Brain pericyte (primary cell): Measurements from ENCODE around the gene LITAFD.
"Not testable (repeated sequence)": the region's sequence is repeated elsewhere in the genome, so short reads cannot be mapped to it uniquely, and the experiment has no call there.

Experiments
- DNase-seq: peaks from one replicate; pipeline ENCODE4 v3.0.0-alpha.2; 2012; ENCODE audit warnings: low read depth, low spot score

Gene LITAFD

DNA sequence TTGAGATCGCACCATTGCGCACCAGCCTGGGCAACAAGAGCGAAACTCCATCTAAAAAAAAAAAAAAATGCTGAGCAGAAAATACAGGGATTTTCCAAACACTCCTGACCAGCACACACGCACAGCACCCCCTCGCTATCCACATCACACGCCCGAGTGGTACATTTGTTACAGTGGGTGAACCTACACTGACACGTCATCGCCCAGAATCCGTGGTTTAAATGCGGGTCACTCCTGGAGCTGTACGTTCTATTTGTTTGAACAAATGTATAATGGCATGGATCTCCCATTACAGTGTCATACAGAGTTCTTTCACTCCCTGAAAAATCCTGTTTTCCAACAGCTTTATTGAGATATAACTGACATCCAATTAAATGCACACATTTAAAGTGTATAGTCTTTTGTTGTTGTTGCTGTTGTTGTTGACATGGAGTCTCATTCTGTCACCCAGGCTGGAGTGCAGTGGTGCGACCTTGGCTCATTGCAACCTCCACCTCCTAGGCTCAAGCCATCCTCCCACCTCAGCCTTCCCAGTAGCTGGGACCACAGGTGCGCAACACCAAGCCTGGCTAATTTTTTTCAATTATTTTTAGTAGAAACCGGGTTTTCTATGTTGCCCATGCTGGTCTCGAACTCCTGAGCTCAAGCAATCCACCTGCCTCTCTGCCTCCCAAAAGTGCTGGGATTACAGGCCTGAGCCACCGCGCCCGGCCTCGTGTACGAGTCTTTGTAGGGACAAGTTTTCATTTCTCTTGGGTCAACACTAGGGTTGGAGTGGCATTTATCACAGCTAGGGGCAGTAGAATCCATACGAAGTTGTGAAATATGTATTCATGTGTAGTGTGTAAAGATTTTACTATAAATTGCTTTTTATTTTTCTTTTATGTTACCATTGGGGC, 8.9 kb upstream of the LITAFD start:
- no peak for DNase-seq

- not testable (repeated sequence) for DNase-seq
Measured at GRCh38 chr16:8873866-8874195, 8.3 kb upstream of the LITAFD start.

GRCh38 chr16:8874388-8874787, 7.8 kb upstream of the LITAFD start:
- DNase-seq, result no peak

GRCh38 chr16:8875317-8875716, 6.8 kb upstream of the LITAFD start:
- DNase-seq, result not testable (repeated sequence)

DNA sequence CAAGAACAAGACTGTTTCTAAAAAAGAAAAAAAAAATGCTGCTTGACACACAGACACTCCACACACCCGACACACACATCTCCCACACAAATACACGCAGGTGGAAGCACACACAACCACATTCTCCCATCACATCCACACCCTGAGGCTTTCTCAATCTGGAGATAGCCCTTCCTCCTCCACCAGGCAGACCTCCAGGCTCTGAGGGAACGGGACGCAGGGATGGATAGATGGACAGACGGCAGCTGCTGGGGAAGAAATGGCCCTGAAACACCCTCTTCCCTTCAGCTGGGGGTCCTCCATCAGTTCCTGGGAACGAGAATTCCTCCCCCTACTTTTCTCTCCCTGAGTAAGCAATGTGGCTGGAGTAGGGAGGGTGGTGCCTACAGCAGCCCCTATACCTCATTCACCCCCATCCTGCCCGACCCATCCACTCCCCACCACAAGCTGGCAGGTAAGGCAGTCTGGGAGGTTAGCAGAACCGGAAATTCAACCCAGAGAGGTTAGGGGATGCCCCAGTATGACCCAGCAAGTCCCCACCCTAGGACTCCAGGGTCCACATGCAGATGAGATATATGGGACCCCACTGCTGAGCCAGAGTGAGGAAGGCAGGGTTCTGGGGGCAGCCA, 4.1 kb upstream of the LITAFD start:
- DNase-seq, result no peak

DNA sequence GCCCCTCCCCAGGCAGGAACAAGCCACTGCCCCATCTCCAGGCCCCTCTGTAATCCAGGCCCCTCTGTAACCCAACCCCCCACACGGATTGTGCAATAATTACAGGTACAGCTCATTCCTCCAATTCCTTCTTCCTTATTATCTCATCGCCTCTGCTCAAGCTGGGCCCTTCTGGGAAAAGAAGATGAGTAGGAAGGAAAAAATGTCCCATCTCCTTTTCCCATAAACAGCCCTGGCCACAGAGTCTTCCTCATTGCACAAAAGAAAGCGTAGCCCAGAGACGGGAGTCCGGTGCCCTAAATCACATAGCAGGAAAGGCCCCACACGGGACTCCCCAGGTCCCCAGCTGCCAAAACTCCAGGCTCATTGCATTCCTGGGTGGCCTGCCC, 3.6 kb upstream of the LITAFD start:
- DNase-seq, result no peak

DNA sequence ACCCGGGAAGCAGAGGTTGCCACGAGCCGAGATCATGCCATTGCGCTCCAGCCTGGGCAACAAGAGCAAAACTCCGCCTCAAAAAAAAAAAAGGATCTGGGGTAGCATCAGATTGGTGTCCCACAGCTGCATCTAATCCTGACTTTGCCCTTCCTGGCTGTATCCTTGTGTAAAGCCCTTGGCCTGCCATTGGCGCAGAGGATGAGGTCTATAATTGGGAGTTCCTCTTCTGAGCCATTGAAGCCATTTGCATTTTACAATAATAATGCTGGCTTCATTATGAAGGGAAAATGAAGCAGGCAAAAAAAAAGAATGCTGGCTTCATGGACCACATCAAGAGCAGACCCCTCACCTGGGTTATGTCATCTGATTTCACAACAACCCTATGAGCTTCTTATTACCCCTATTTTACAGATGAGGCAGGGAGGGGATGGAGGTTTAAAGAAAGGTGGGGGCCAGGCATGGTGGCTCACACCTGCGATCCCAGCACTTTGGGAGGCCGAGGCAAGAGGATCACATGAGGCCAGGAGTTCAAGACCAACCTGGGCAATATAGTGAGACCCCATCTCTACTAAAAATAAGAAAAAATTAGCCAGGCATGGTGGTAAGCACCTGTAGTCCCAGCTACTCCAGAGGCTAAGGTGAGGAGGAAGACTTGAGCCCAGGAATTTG, 1.2 kb upstream of the LITAFD start:
- DNase-seq, result no peak

DNA sequence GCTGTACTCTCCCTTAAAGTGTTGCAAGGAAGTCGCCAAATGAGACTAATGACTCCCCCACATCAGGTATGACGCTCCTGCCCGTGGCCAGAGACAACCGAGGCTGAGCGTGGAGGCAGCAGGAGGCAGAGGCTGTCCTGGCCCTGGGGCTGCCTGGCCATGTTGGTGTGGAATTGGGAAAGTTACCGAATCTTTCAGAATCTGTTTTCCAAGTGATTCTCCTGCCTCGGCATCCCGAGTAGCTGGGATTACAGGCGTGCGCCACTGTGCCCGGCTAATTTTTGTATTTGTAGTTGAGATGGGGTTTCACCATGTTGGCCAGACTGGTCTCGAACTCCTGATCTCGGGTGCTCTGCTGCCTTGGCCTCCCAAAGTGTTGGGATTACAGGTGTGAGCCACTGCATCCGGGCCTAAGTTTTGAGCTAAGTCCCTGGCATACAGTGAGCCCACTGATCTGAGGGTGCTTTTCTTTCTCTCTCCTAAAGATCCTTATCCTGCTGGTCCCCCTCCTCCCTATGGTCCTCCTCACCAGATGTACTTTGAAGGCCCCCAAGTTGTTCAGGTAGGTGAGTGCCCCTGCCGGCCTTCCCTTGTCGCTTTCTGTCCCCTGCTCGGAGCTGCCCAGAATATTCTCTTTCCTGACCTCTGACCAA, 700 bp downstream of the LITAFD start:
- DNase-seq, result no peak

DNA sequence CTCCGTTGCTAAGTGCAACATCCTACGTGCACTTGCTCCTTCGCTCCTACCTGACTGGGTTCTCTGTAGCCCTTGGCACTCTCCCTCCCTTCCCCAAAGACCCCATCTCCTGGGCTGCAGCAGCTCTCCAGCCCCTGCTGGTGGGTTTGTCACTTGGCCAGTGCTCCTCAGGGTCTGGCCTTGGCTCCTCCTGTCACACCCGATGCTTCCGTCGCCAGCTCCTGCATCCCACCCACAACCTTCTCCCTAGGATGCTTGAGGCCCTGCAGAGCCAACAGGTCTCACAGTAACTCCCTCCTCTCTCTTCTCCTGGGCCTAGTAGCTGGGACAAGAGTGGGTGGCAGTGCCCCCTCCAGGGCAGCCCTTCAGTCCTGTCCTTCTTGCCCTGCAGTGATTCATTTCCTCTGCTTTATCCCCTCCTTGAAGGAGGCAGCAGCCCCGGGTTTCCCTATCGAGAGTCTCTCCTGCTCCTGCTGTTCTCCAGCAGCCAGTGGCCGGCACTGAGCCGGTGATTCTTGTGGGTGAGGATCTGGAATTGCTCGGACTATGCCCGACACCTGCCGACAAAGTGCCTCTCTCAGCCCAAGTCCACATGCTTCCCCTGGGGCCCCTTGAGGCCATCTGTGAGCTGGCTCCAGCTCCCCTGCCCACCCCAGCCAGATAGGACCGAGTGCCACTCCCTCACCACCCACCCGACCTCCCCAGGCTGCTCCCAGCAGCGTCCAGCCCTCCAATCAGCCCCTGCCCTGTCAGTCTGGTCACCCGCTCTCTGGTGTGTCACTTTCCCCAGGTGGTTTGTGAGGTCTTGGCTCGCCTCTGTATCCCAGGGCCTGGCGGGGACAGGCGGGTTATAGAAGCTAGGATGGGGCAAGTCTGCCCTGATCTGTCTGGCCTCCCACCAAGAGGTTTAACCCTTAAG, 3.8 kb downstream of the LITAFD start:
- DNase-seq, result no peak

DNA sequence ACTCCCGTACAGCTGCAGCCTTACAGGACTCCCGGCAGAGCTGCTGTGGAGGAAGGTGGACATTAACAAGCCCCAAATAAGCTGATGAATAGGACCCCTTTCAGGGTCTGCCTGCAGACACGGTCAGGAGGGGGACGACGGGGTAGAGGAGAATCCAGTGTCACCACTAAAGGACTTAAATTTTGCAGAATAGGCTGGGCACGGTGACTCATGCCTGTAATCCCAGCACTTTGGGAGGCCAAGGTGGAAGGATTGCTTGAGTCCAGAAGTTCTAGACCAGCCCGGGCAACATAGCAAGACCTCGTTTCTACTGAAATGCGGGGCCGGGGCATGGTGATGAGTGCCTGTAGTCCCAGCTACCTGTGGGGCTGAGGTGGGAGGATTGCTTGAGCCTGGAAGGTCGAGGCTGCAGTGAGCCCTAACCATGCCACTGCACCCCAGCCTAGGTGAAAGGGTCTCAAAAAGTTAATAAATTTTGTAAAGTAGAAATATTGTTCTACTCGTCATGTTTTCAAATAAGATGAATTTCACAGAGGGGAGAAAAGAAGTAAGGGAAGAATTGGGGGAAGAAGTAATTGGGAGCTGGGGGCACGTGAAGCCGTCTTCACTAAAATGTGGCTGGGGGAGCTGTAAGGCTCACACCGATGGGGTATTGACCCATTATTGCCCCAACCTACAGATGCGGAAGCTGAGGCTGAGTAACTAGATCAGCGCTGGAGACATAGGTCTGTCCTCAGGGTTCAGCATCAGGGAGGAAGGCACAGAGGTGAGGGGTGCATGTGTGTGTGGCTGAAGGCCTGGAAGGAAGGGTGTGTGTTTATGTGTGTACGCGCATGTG, 4.7 kb downstream of the LITAFD start:
- DNase-seq, result no peak

GRCh38 chr16:8887431-8887765, 5.2 kb downstream of the LITAFD start:
- no peak for DNase-seq

DNA sequence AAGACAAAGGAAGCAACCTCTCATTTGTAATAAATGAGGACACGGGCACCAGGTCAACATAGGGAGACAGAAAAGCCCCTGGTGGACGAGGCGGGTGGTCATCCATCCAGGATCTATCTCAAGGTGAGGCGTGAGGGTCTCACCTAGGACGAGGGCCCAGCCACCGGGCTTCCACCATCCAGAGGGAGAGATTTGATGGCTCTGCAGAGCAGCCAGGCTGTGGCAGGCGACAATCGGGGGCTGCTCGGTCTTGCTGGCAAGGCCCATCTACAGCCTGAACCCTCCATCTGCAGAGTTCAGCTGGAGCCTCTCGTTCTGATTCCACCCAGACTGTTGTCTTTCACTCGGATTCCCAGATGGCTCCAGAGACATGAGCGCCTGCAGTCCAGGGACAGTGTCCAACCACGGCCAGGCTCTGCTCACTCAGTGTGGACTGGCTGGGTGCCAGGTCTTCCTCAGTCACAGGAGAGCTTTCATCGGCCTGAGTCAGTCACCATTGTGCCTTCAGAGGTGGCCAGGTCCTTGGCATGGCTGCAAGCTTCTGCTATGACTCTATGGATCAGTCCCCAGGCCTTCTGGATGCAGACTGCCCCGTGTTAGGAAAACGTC, 5.9 kb downstream of the LITAFD start:
- no peak for DNase-seq

- no peak for DNase-seq
Measured at GRCh38 chr16:8888951-8889892, 7.1 kb downstream of the LITAFD start.

DNA sequence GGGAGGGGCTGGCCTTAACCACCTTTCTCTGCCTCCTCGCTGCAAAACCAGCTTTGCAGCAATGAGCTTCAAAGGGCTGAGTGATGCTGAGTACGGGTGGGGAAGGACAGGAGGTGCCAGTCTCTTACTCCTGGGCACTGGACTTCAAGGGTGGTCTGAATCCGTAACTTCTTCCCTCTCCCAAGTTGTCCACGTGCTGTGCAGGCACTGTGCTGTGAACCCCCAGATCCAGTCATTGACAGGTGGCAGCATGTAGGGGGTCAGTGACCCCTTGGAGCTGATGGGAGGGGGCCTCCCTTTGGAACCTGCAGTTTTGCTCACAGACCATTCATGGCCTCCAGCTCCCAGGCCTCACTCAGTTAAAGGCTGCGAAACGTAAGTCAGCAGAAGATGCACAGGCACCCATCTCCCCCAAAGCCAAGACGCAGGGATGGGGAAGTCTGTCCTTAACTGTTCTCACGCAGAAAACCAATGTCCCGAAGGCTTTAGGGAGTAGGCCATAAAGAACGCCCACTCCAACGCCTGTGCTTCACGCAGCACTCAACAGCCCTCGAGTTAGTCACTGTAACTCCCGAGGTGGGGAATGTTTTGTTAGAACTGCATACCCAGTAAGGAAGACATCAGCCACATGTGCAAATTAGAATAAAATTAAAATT, 7.9 kb downstream of the LITAFD start:
- no peak for DNase-seq

- no peak for DNase-seq
Measured at GRCh38 chr16:8890549-8890921, 8.4 kb downstream of the LITAFD start.

GRCh38 chr16:8892101-8892575, 10.0 kb downstream of the LITAFD start:
- DNase-seq, result no peak

DNA sequence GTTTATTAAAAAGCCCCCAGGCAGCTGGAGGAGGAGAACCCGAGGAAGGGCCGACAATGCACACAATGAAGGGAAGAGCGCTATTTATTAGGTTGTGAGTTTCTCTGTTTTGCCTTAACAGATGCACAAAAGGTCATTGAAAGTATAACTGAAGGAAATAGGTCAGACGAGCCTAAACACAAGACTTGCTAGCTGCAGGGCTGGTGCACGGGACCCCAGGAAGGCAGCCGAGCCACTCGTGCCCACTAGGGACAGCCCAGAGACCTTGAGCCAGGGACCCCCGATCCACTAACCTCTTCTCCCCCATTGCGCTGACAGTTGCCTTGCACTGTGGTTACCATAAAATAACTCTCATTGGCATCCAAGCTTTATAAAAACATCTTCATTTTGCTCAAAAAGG, 11.3 kb downstream of the LITAFD start:
- DNase-seq, result no peak

DNA sequence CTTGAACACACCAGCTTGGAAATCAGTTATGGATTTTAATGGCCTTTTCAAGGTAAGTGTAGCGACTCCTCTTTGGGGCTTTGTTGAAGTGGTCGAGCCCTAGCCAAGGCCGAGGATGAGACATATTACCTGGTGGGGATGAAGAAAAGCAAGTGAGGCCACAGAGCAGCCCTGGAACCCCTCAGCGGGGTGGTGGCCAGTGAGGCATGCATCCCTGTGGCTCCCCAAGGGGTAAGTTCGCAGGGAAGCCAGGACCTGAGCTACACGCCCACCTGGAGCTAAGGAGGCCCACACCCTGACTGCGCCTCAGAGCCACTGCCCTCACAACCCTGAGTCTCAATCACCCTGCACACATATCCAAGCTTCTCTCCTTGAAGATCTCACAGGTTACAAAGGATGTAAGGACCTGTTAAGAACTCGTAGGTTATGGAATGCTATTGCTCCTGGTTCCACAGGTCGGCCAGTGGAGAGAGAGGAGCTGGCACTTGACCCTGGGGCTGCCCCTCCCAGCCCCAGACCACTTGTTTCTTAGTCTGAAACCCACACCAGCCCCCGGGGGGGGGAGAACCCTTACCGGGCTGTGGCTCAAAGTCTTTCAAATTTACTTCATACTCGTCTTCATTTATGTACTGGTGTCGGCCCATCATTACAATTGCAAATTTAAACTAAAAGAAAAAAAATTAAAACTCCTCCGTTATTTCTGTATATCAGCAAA, 12.0 kb downstream of the LITAFD start:
- no peak for DNase-seq
